SK-N-SH (cell line): Measurements from ENCODE around the gene TOMT. TPM values are rescaled to one million over a fixed set of nuclear protein-coding genes. Genes with fewer than 3 reads are reported as not detected.

Source experiments
- CHD2 ChIP-seq: fragments of 150-350 bp; IDR thresholded peaks from 2 replicates; pipeline ENCODE4 v1.6.1; 2018; ENCODE audit warnings: low read length; ENCODE audit not compliant: partially characterized antibody
- FOSL2 ChIP-seq: IDR thresholded peaks from 2 replicates; pipeline ENCODE4 v1.4.0; 2012; ENCODE audit warnings: low read depth, mild to moderate bottlenecking, moderate library complexity, borderline replicate concordance
- RFX5 ChIP-seq: IDR thresholded peaks from 2 replicates; pipeline ENCODE4 v1.6.1; 2012; ENCODE audit warnings: mild to moderate bottlenecking, improper control_type of control experiment, low read length
- SIN3A ChIP-seq: IDR thresholded peaks from 2 replicates; pipeline ENCODE4 v1.6.1; 2012; ENCODE audit warnings: low read depth, mild to moderate bottlenecking, low read length, moderate library complexity, borderline replicate concordance
- SMC3 ChIP-seq: IDR thresholded peaks from 2 replicates; pipeline ENCODE4 v1.6.1; 2012; ENCODE audit warnings: low read depth, low read length, improper control_type of control experiment
- TAF1 ChIP-seq: IDR thresholded peaks from 2 replicates; pipeline ENCODE4 v1.6.1; 2012; ENCODE audit warnings: low read depth, mild to moderate bottlenecking, low read length, moderate library complexity, borderline replicate concordance
- TCF12 ChIP-seq: IDR thresholded peaks from 2 replicates; pipeline ENCODE4 v1.4.0; 2012
- TEAD4 ChIP-seq: IDR thresholded peaks from 2 replicates; pipeline ENCODE4 v1.4.0; 2012; ENCODE audit warnings: mild to moderate bottlenecking, borderline replicate concordance; ENCODE audit not compliant: insufficient read depth
- polyA plus RNA-seq, 3 experiments: library from polyadenylated mRNA; depleted of rRNA; stranded (reverse); fragments of >200 nt; gene quantifications; 2 replicates each; pipeline ENCODE4 v1.2.3, GENCODE V29; 2012
- TF ChIP-seq, protein P1 (sequence below): IDR thresholded peaks from 2 replicates; pipeline ENCODE4 v1.6.1; 2012; ENCODE audit warnings: mild to moderate bottlenecking, low read depth, low read length, moderate library complexity
- TF ChIP-seq, protein P2 (sequence below): IDR thresholded peaks from 2 replicates; pipeline ENCODE4 v1.4.0; 2012; ENCODE audit warnings: low read depth, borderline replicate concordance
- TF ChIP-seq, protein P3 (sequence below): IDR thresholded peaks from 2 replicates; pipeline ENCODE4; 2012
- TF ChIP-seq, protein P4 (sequence below): fragments of 150-350 bp; IDR thresholded peaks from 2 replicates; pipeline ENCODE4 v1.6.1; 2016; ENCODE audit warnings: mild to moderate bottlenecking, low read depth, low read length

Gene TOMT
- polyA plus RNA-seq, 1 of the 3 experiments (the other 2 are of a cell fraction) = not detected

DNA sequence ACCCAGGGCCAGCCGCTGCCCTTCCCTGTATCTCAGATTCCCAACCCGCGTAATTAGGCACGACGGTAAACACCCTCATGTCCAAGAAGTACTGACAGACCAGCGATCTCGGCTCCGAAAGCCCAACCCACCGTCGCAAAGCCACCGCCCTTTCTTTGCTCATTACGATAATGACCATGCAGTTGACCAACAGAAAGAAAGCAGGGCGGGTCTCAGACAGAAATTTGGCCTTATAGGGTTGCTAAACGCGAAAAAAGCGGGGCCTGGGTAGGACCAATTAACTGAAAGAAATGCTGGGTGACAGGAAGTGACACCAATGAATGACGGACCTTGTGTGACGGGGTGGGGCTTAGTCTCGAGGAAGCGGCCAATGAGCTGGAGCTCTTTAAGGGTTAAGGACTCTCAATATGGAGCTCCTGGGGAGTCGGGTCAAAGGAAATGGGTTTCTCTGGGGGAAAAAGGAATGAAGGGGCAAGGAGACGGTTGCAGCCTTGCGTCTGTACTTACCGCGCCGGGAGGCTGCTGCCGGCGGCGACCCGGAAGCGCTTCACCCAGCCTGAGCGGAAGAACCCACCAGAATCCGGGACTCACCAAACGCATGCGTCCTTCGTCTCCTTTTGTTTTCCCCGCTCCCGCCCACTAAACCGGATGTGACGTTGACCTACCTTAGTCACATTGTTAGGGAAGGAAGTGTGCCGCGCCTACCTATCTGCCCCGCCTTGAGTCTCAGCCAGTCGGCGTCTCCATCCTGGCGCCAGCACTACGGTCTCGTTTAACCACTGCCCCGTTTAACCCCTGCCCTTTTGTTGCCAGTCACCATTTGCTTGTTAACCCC lies 6.6 kb downstream of the TOMT start, which contains the start of gene ANAPC15 (continued):
- TF ChIP-seq, protein P1, sequence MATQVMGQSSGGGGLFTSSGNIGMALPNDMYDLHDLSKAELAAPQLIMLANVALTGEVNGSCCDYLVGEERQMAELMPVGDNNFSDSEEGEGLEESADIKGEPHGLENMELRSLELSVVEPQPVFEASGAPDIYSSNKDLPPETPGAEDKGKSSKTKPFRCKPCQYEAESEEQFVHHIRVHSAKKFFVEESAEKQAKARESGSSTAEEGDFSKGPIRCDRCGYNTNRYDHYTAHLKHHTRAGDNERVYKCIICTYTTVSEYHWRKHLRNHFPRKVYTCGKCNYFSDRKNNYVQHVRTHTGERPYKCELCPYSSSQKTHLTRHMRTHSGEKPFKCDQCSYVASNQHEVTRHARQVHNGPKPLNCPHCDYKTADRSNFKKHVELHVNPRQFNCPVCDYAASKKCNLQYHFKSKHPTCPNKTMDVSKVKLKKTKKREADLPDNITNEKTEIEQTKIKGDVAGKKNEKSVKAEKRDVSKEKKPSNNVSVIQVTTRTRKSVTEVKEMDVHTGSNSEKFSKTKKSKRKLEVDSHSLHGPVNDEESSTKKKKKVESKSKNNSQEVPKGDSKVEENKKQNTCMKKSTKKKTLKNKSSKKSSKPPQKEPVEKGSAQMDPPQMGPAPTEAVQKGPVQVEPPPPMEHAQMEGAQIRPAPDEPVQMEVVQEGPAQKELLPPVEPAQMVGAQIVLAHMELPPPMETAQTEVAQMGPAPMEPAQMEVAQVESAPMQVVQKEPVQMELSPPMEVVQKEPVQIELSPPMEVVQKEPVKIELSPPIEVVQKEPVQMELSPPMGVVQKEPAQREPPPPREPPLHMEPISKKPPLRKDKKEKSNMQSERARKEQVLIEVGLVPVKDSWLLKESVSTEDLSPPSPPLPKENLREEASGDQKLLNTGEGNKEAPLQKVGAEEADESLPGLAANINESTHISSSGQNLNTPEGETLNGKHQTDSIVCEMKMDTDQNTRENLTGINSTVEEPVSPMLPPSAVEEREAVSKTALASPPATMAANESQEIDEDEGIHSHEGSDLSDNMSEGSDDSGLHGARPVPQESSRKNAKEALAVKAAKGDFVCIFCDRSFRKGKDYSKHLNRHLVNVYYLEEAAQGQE = 0 out of 2 replicates have a peak, but pooled peaks have one; percentile 38
- TF ChIP-seq SIN3A (peak; percentile 63; the same call in 1 of the 2 replicates), SMC3 (no peak), CHD2 (peak; percentile 85), FOSL2 (no peak), TAF1 (peak; percentile 58), RFX5 (peak; percentile 52; the same call in 1 of the 2 replicates), TEAD4 (no peak), TCF12 (peak; percentile 7; the same call in 1 of the 2 replicates)
- TF ChIP-seq, protein P2, sequence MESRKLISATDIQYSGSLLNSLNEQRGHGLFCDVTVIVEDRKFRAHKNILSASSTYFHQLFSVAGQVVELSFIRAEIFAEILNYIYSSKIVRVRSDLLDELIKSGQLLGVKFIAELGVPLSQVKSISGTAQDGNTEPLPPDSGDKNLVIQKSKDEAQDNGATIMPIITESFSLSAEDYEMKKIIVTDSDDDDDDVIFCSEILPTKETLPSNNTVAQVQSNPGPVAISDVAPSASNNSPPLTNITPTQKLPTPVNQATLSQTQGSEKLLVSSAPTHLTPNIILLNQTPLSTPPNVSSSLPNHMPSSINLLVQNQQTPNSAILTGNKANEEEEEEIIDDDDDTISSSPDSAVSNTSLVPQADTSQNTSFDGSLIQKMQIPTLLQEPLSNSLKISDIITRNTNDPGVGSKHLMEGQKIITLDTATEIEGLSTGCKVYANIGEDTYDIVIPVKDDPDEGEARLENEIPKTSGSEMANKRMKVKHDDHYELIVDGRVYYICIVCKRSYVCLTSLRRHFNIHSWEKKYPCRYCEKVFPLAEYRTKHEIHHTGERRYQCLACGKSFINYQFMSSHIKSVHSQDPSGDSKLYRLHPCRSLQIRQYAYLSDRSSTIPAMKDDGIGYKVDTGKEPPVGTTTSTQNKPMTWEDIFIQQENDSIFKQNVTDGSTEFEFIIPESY = no peak; the same call in 1 of the 2 replicates
- TF ChIP-seq, protein P3, sequence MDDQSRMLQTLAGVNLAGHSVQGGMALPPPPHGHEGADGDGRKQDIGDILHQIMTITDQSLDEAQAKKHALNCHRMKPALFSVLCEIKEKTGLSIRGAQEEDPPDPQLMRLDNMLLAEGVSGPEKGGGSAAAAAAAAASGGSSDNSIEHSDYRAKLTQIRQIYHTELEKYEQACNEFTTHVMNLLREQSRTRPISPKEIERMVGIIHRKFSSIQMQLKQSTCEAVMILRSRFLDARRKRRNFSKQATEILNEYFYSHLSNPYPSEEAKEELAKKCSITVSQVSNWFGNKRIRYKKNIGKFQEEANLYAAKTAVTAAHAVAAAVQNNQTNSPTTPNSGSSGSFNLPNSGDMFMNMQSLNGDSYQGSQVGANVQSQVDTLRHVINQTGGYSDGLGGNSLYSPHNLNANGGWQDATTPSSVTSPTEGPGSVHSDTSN = peak; percentile 97
- TF ChIP-seq, protein P4, sequence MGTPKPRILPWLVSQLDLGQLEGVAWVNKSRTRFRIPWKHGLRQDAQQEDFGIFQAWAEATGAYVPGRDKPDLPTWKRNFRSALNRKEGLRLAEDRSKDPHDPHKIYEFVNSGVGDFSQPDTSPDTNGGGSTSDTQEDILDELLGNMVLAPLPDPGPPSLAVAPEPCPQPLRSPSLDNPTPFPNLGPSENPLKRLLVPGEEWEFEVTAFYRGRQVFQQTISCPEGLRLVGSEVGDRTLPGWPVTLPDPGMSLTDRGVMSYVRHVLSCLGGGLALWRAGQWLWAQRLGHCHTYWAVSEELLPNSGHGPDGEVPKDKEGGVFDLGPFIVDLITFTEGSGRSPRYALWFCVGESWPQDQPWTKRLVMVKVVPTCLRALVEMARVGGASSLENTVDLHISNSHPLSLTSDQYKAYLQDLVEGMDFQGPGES = peak; percentile 57
